Stimulated activated CD4-positive, alpha-beta T cell treated with anti-CD3 and anti-CD28 coated beads, Interleukin-12 subunit alpha, Interleukin-12 subunit beta, amount 100 ng/mL, for 4 hours (primary cell): Measurements from ENCODE around the gene TMEM269.

Experiments
- DNase-seq: peaks from one replicate; pipeline ENCODE4 v3.0.0-alpha.2; 2020

The TMEM269 gene, protein sequence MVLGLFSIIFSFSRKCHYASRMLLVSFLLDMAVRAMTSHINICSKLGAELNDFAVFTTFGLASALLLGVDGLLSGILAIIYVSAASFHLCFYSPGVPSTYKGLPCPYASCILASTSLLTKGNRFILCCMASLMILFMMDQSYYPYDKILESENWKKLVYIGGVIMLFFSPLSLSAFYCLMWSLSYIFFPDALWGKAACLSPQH

GRCh38 chr1:42784946-42785693 lies at the start of gene TMEM269:
Gene TMEM269, plus strand, starts transcription at chr1:42784991. Its CDS starts 4,903 bp downstream, at chr1:42789894.
- peak; percentile 33 for DNase-seq

DNA sequence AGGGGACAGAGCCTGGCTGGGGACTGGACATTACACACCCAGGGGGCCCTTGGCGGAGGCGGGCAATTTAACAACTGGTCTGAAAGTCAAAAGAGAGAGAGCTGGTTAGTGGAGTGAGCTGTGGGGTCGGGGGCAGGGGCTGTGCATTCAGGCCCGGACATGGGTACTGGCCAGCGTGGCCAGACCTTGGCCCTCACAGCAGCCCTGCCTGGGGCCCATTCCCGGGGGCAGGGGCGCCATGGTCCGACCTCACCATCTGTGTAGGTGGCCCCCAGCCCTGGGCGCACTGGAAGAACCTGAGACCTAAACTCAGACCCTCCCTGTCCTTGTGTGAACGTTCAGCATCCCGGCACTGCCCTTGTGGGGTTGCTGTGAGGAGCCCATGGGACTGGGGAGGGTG lies 49.7 kb upstream of the TMEM269 start:
- DNase-seq: no peak

DNA sequence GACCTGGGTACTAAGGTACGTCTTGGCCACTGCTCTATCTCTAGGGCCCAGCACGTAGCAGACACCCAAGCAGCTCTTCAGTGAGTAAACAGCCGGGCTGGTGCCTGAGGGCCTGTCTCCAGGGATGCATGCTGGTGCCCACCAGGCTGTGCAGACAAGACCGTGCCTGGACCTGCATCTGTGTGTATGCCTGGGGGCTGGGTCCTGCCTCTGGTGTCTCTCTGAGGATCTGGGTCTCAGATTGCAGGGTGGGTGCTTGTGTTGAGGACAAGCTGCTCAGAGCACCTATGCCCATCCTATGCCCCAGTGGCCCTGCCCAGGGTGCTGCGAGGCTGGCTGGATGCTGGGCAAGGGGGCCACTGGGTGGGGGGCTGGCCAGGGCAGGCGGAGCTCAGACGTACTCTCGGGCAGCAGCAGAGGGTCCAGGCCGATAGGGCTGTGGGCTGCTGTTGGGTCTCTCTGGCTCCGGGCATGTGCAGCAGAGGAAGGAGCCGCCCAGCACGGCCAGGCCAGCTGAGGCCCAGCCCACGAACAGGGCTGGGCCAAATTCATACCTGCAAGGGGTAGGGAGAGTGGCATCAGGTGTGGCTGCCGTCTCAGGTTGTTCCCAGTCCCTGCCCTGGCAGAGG lies 49.2 kb upstream of the TMEM269 start:
- no peak for DNase-seq

- no peak for DNase-seq
These were observed 48.6 kb upstream of the TMEM269 start for GRCh38 chr1:42736152-42736551.

GRCh38 chr1:42736571-42737200 lies 48.1 kb upstream of the TMEM269 start:
- no peak for DNase-seq

- DNase-seq: no peak
These were observed 47.5 kb upstream of the TMEM269 start for GRCh38 chr1:42737257-42737656.

GRCh38 chr1:42737986-42738677 lies 46.7 kb upstream of the TMEM269 start:
- no peak for DNase-seq

- DNase-seq: no peak
These were observed 46.0 kb upstream of the TMEM269 start for GRCh38 chr1:42738678-42739226.

DNA sequence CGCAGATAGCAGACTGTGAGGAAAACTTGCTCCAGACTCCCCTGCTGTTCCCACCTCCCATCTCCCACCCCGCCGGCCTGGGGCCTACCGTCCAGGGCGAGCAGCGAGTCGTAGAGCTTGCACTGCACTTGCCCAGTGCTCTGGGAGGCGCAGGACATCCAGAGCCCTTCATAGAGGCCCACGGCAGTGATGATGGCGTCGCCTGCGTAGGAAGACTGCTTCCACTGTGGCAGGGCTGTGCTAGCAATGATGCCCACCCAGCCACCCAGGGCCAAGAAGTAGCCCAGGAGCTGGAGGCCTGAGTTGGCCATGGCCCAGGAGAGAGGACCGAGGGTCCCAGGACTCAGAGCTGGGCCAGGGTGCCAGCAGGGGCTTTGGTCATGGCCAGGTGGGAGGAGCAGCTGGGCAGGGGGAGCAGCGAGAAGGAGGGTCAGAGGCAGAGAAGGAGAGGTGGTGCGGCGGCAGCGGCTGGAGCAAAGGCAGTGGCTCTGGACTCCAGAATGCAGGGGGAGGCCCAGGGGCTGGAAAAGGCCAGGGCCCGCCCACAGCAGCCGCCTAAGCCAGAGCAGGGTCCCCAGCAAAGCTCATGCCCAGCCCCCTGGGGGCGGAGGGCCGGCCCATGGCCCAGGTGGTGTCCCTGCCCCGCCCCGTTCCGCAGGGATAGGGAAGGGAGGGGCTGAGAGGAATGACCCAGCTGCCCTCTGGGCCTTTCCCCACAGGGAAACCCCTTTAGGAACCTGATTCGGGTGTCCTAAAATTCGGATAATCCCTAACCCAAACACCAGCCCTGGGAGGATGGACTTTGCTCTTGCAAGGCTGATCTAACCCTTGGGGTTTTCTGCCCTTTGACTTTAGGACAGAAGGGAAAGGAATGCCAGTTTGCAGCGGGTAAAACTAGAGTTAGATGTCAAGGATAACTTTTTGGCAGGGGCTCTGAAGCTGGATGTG lies 44.8 kb upstream of the TMEM269 start, which contains the start of gene CLDN19:
CLDN19 (minus strand) TSS at position 484 of the 948 bp plus-strand sequence; CDS start at position 311, 173 bp downstream.
- no peak for DNase-seq

DNA sequence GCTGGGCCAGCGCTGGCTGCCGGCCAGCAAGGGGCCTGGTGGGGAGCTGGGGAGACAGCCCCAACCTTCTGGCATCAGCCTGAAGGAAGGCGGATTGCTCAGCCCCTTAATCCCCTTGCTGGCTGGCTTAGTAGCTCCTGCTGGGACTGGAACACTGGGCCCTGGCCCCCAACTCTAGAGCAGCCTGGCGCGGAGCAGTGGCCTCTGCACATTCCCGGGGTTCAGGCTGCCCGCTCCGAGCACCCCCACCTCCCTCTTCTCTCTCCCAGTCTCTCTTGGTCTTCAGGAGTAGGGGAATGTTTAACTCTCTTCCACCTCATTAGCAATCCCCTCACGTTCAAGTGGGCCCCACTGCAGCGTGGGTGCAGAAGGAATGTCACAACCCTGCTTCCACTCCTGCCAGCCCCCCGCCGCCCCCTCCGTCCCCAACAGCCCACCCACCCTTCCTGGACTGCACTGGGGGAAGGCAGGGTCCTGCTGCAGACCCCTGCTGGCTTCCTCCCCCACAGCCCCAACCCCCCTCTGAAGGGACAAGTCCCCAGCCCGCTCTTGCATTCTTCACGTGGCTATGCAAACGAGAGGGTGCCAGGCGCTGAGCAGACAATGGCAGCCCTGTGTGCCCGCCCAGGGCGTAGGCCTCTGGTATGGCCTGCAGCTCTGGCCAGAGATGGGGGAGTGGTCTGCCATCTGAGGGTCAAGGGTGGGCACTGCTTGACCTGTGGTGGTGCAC lies 43.8 kb upstream of the TMEM269 start:
- no peak for DNase-seq

- no peak for DNase-seq
These were observed 43.1 kb upstream of the TMEM269 start for GRCh38 chr1:42741706-42742105.

DNA sequence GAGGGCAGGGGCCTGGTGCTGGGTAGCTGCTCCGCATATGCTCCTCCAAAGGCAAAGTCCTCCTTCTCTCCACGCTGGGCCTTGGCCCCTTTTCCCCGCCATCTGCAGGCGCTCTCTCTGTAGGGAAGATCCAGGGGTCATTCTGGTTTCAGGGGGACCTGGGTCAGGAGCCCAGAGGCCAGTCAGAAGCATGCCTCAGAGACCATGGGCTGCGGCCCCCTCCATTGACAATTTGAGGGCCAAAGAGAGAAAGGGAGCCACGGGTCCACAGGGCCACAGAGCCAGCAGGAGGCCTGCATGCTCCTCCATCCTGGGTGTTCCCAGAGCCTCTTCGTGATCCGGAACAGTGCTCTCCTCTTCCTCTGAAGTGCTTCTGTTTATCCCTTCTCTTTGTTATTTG lies 42.6 kb upstream of the TMEM269 start:
- no peak for DNase-seq

DNA sequence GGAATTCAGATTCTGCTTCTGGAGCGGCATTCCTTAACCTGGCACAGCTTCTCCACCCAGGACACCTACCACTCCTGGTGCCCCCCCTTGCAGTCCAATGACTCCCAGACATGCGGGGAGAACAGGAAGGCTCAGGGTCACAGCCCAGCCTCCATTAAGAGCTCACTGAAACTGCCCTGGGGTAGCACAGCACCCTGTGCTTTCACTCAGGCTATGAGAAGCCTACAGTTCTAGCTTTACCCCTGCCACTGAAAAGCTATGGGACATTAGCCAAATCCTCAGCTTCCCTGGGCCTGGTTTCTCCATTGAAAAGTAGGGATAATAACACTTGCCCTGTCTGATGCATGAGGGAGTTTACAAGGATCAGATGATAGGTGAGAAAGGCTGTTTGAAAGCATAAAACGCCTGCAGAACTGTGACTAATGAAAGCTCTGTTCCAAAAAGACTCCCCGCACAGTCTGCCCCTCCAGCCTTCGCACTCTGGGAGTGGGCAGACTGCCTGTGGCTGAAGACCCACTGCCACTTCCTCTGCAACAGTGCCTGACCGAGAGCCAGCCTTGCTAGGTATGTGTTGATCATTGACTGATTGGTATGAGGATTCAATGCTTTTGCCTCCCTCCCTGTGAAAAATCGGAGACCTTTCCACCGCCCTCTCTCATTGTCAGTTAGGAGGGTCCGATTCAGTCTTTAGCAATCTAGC lies 42.0 kb upstream of the TMEM269 start:
- no peak for DNase-seq

DNA sequence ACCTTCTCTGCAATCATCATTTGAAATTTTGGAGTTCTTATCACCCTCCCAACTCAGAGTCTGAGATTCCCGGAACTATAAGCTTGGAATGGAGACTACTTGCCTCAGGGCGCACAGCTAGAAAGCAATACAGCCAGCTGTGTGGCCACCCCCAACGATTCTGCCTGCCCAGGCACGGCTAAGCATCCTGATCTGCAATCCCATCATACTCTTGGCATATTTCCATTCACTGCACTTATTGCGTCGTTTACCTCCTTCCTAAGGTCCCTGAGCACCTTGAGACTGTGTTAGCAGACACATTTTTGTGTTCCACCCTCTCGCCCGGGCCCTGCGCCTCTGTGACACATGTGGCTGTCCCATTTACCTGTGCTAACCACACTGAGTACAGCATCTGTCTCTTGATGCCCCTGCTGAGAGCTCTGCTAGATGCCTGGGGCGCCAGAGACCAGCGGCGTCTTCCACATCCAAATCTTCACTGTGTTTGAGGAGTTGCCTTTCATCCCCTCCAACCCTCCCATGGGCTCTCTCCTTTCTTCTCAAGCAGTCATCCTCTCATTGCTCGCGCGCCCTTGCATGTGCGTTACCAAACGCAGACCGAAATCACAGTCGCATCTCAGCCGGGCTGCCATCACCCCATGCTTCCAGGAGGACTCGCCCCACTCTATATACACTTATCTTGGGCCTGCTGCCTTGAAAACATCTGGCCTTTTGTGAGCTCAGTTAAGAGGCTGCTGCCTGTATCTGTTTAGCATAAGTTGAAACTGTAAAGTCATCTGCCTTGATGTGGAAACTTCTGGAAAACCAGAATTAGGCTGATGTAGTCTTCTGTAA lies 41.3 kb upstream of the TMEM269 start:
- DNase-seq: no peak

DNA sequence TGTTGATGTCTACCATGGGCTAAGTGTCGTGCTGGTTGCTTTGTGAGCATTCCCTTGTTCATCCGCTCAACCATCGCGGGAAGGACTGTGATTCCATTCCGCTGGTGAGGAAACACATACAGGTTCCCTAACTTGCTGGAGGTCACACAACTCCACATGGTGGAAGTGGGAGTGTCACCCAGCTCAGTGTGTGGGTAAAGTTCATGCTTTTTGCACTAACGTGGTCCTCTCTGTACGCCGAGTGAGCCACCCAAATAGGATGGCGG lies 40.7 kb upstream of the TMEM269 start:
- no peak for DNase-seq

GRCh38 chr1:42745851-42746250 lies 38.9 kb upstream of the TMEM269 start:
- no peak for DNase-seq

DNA sequence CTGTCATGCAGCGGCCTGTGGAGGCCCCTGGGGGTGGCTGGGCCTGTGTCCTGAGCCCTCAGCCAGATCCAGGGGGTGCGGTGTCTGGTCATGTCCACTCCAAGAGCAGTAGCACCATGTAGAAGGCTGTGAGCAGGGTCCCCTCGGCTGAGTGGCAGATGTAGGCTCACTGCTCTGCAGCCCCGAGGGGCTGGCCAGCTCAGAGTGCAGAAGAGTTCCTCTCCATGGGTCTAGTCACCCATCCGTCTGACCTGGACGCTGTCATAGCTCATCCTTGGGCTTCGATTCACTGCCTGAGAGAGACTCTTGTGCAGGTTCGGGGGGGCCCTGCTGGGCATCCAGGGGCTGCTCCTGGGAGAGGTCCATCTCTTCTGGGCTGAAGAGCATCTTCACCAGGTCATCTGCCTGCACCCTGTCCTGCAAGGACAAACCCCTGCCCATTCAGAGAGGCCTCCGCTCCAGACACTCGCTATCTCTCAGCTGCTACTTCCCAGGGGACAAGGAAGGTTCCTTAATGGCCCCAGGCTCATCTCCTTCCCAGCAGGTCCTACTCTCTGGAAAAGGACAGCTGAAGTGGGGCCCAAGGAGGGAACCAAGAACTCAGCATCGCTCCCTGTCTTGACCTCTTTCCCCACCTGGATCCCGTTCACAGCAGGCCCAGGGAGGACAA lies 38.2 kb upstream of the TMEM269 start:
- no peak for DNase-seq

DNA sequence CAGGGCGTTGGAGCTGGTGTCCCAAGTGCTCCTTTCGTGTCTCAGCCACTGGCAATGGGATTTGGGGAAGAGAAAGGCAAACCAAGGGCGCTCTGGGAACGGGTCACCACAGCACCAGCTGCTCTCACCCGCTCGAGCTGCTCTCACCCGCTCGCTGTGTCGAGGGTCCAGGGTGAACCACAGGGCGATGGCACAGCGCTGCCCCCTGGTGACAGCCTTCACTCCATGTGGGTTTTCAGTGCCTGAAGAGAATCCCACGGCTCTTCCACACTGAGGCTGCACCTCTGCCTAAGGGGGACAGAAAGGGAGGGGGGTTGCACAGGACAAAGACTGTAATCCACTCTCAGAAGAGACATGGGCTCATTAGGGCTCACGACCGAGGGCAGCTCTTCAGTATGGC lies 37.7 kb upstream of the TMEM269 start:
- DNase-seq: peak; percentile 50

GRCh38 chr1:42748021-42748420 lies 36.8 kb upstream of the TMEM269 start:
- no peak for DNase-seq
